GM12872 (cell line): ENCODE measurements around the gene RING1.

ENCODE experiments used
- CTCF ChIP-seq: IDR thresholded peaks from 3 replicates; pipeline ENCODE4 v1.5.1; 2011; ENCODE audit warnings: low read depth, mild to moderate bottlenecking, low read length, moderate library complexity; ENCODE audit not compliant: insufficient read depth

Gene RING1

GRCh38 chr6:33241968-33242367 lies 33.7 kb downstream of the RING1 start:
- TF ChIP-seq CTCF = no peak

GRCh38 chr6:33243476-33243875 lies 35.2 kb downstream of the RING1 start:
- TF ChIP-seq CTCF = no peak

- TF ChIP-seq CTCF = peak; percentile 98
Observed at GRCh38 chr6:33247977-33248642, 39.8 kb downstream of the RING1 start.

- TF ChIP-seq CTCF = no peak
Observed at GRCh38 chr6:33248643-33248931, 40.3 kb downstream of the RING1 start.

- TF ChIP-seq CTCF = no peak
Observed at GRCh38 chr6:33248932-33249731, 40.8 kb downstream of the RING1 start.

- TF ChIP-seq CTCF = no peak
Observed at GRCh38 chr6:33249732-33250630, 41.7 kb downstream of the RING1 start.

GRCh38 chr6:33250731-33251130 lies 42.4 kb downstream of the RING1 start:
- no peak for TF ChIP-seq CTCF
